Measurements from ENCODE around the gene ZNF507.

GRCh38 chr19:32406161-32407003, 61.0 kb downstream of the ZNF507 start:
- TF ChIP-seq CTCF (conservative IDR thresholded peaks at IDR 0.05) (no peak), EZH2 (IDR thresholded peaks at IDR 0.05; ENCODE audit: low read depth) (no peak)
